ENCODE measurements around the gene P4HA3. TPM values are rescaled to one million over a fixed set of nuclear protein-coding genes. Genes with fewer than 3 reads are reported as not detected.

The P4HA3 gene
- polyA plus RNA-seq, 3 donors = 0.07 TPM; not detected in 2

GRCh38 chr11:74320538-74320937 is 9.1 kb upstream of the P4HA3 start:
- peaks cover 13 to 23% (median 17%) of the 10 kb centered on the region in 7 donors for H3K9me3 Mint-ChIP-seq

GRCh38 chr11:74319139-74319816 is 7.8 kb upstream of the P4HA3 start:
- Histone ChIP-seq H3K9ac (ENCODE audit: insufficient read depth, low read length, poor library complexity, severe bottlenecking) (no peak overlapping the region), H3K79me2 (ENCODE audit: insufficient read depth, low read length) (no peaks in the 10 kb centered on the region), H3K36me3 (replicated peaks in 1 of 2; ENCODE audit: control insufficient read depth in 1 of 2, insufficient read depth in 2 of 2, low read length in 2 of 2) (no peaks in the 10 kb centered on the region), H3K4me3 (replicated peaks in 1 of 3; ENCODE audit: low read depth in 2 of 3, low read length in 3 of 3) (no peak overlapping the region), H3K4me1 (ENCODE audit: control insufficient read depth in 1 of 2, insufficient read depth in 2 of 2, low read length in 2 of 2) (peaks cover 0 to 8% of the 10 kb centered on the region in 2 donors), H2AFZ (ENCODE audit: insufficient read depth, low read depth, low read length, poor library complexity, severe bottlenecking) (no peak overlapping the region), H3K9me3 (replicated peaks in 1 of 2; ENCODE audit: control insufficient read depth in 1 of 2, insufficient read depth in 1 of 2, low read length in 2 of 2) (peaks cover 4 to 12% of the 10 kb centered on the region in 2 donors), H3K27me3 (ENCODE audit: control insufficient read depth in 2 of 2, insufficient read depth in 2 of 2, low read length in 2 of 2) (no peaks in the 10 kb centered on the region), H4K20me1 (ENCODE audit: insufficient read depth, low read length) (no peaks in the 10 kb centered on the region), H3K4me2 (replicated peaks; ENCODE audit: extremely low read depth, low read length, poor library complexity, severe bottlenecking) (no peak overlapping the region), H3K27ac (ENCODE audit: low read depth in 1 of 2, low read length in 2 of 2) (no peak overlapping the region)
- peaks cover 13 to 25% (median 17%) of the 10 kb centered on the region in 7 donors for H3K9me3 Mint-ChIP-seq
- intact Hi-C loops (cut with micrococcal nuclease) = no loop called here
- no peak overlapping the region for H3K4me3 Mint-ChIP-seq
- peaks cover 7% of the 10 kb centered on the region for H3K4me1 Mint-ChIP-seq
- DNase-seq = no peak
- TF ChIP-seq, protein P1, sequence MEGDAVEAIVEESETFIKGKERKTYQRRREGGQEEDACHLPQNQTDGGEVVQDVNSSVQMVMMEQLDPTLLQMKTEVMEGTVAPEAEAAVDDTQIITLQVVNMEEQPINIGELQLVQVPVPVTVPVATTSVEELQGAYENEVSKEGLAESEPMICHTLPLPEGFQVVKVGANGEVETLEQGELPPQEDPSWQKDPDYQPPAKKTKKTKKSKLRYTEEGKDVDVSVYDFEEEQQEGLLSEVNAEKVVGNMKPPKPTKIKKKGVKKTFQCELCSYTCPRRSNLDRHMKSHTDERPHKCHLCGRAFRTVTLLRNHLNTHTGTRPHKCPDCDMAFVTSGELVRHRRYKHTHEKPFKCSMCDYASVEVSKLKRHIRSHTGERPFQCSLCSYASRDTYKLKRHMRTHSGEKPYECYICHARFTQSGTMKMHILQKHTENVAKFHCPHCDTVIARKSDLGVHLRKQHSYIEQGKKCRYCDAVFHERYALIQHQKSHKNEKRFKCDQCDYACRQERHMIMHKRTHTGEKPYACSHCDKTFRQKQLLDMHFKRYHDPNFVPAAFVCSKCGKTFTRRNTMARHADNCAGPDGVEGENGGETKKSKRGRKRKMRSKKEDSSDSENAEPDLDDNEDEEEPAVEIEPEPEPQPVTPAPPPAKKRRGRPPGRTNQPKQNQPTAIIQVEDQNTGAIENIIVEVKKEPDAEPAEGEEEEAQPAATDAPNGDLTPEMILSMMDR (IDR thresholded peaks at IDR 0.05) = no peak
- no peak overlapping the region for H3K27ac Mint-ChIP-seq
- H3K36me3 Mint-ChIP-seq = peaks cover 0 to 3% of the 10 kb centered on the region in 2 donors
- H3K27me3 Mint-ChIP-seq (ENCODE audit: low read depth in 3 of 3) = peaks cover 0 to 5% (median 1%) of the 10 kb centered on the region in 3 donors
- 100% methylated on average over 1 of the region's 5 CpGs for WGBS (ENCODE audit: insufficient coverage)

More at GRCh38 chr11:74320538-74320937, 9.1 kb upstream of the P4HA3 start:
- H3K9ac ChIP-seq (ENCODE audit: insufficient read depth, low read length, poor library complexity, severe bottlenecking) = no peak overlapping the region
- H3K4me3 ChIP-seq (replicated peaks in 1 of 3; ENCODE audit: low read depth in 2 of 3, low read length in 3 of 3) = no peak overlapping the region
- H3K4me1 ChIP-seq (ENCODE audit: control insufficient read depth in 1 of 2, insufficient read depth in 2 of 2, low read length in 2 of 2) = peaks cover 0 to 8% of the 10 kb centered on the region in 2 donors
- H3K79me2 ChIP-seq (ENCODE audit: insufficient read depth, low read length) = no peaks in the 10 kb centered on the region
- H3K27me3 ChIP-seq (ENCODE audit: control insufficient read depth in 2 of 2, insufficient read depth in 2 of 2, low read length in 2 of 2) = no peaks in the 10 kb centered on the region
- intact Hi-C loops (cut with micrococcal nuclease) = no loop called here
- no peak overlapping the region for H2AFZ ChIP-seq (ENCODE audit: insufficient read depth, low read depth, low read length, poor library complexity, severe bottlenecking)
- H3K27ac ChIP-seq (ENCODE audit: low read depth in 1 of 2, low read length in 2 of 2) = no peak overlapping the region
- no peaks in the 10 kb centered on the region for H4K20me1 ChIP-seq (ENCODE audit: insufficient read depth, low read length)
- DNase-seq = no peak
- H3K4me1 Mint-ChIP-seq = peaks cover 7% of the 10 kb centered on the region
- H3K4me2 ChIP-seq (replicated peaks; ENCODE audit: extremely low read depth, low read length, poor library complexity, severe bottlenecking) = no peak overlapping the region
- H3K36me3 Mint-ChIP-seq = peaks cover 0 to 3% of the 10 kb centered on the region in 2 donors
- H3K9me3 ChIP-seq (replicated peaks in 1 of 2; ENCODE audit: control insufficient read depth in 1 of 2, insufficient read depth in 1 of 2, low read length in 2 of 2) = peaks cover 4 to 12% of the 10 kb centered on the region in 2 donors
- H3K27me3 Mint-ChIP-seq (ENCODE audit: low read depth in 3 of 3) = peaks cover 0 to 8% (median 1%) of the 10 kb centered on the region in 3 donors
- no peak overlapping the region for H3K4me3 Mint-ChIP-seq
- H3K36me3 ChIP-seq (replicated peaks in 1 of 2; ENCODE audit: control insufficient read depth in 1 of 2, insufficient read depth in 2 of 2, low read length in 2 of 2) = no peaks in the 10 kb centered on the region
- WGBS (ENCODE audit: insufficient coverage) = no CpG with 5 or more reads among the region's 2 CpGs
- H3K27ac Mint-ChIP-seq = no peak overlapping the region
- TF ChIP-seq, protein P1 (IDR thresholded peaks at IDR 0.05) = no peak
